GM21526 (cell line): ENCODE measurements around the gene SRXN1.
"Not testable (repeated sequence)": the region's sequence is repeated elsewhere in the genome, so short reads cannot be mapped to it uniquely, and the experiment has no call there.

ENCODE experiments used
- ATAC-seq: cut with Tn5 transposase; IDR thresholded peaks from one replicate; pipeline ENCODE4 v1.9.1; 2021; ENCODE audit warnings: moderate library complexity; ENCODE audit not compliant: unreplicated experiment, low FRiP score

Gene SRXN1

GRCh38 chr20:655726-656624, 3.0 kb upstream of the SRXN1 start:
- no peak for ATAC-seq

- no peak for ATAC-seq
These were observed 1.4 kb upstream of the SRXN1 start for GRCh38 chr20:654417-654750.

GRCh38 chr20:653590-654416, 803 bp upstream of the SRXN1 start:
- ATAC-seq = no peak

GRCh38 chr20:652615-653109, 338 bp downstream of the SRXN1 start:
- peak; percentile 21 for ATAC-seq

GRCh38 chr20:651713-652614, 1.0 kb downstream of the SRXN1 start:
- no peak for ATAC-seq

- no peak for ATAC-seq
These were observed 2.0 kb downstream of the SRXN1 start for GRCh38 chr20:650954-651353.

GRCh38 chr20:650281-650680, 2.7 kb downstream of the SRXN1 start:
- ATAC-seq = no peak

- no peak for ATAC-seq
These were observed 5.5 kb downstream of the SRXN1 start for GRCh38 chr20:647479-648019.

GRCh38 chr20:646868-647233, 6.1 kb downstream of the SRXN1 start:
- ATAC-seq = no peak

- no peak for ATAC-seq
These were observed 6.7 kb downstream of the SRXN1 start for GRCh38 chr20:646107-646867.

GRCh38 chr20:645318-646106, 7.5 kb downstream of the SRXN1 start:
- peak; percentile 60 for ATAC-seq

GRCh38 chr20:644692-645317, 8.2 kb downstream of the SRXN1 start:
- no peak for ATAC-seq

- no peak for ATAC-seq
These were observed 10.4 kb downstream of the SRXN1 start for GRCh38 chr20:642398-643174.

- ATAC-seq = not testable (repeated sequence)
These were observed 11.0 kb downstream of the SRXN1 start for GRCh38 chr20:642013-642397.

GRCh38 chr20:641516-641875, 11.5 kb downstream of the SRXN1 start:
- ATAC-seq = no peak

GRCh38 chr20:640674-641515, 12.1 kb downstream of the SRXN1 start:
- ATAC-seq = no peak

GRCh38 chr20:638579-638978, 14.4 kb downstream of the SRXN1 start:
- no peak for ATAC-seq
